HG03097 (cell line): ENCODE results near the gene TEX22.

ENCODE experiments used
- ATAC-seq: cut with Tn5 transposase; IDR thresholded peaks from one replicate; pipeline ENCODE4 v1.9.1; 2021; ENCODE audit not compliant: unreplicated experiment, low FRiP score

Gene TEX22

DNA sequence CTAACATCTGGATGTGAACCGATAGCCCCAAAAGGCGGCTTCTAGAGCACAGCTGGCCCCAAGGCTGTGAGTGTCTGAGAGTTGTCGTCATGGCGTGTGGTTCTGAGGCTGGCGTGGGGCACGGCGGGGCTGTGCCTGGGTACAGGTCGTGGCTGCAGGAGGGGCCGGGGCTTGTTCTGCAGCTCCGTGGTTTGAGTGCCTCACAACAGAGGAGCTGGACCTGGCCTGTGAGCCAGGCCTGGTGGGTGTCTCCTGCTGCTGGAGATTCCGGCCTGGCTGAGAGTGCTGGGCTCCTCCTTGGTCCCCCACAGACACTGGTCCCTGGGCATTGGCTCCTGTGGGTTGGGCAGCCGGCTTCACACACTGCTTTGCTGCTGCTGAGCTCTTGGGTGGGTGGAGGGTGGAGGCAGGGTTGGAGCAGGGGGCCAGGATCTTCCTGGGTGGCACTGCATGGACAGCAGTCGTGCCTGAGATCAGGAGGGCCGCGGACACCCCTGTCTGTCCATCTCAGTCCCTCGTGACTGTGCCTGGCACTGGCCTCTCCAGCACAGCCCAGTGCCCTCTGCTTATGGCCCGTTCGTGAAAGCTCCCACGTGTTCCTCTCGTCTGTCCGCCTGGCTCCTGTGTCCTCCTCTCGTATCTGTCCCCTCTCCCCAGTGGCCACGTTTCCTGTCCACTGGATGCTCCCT lies 31.8 kb upstream of the TEX22 start:
- ATAC-seq: no peak

DNA sequence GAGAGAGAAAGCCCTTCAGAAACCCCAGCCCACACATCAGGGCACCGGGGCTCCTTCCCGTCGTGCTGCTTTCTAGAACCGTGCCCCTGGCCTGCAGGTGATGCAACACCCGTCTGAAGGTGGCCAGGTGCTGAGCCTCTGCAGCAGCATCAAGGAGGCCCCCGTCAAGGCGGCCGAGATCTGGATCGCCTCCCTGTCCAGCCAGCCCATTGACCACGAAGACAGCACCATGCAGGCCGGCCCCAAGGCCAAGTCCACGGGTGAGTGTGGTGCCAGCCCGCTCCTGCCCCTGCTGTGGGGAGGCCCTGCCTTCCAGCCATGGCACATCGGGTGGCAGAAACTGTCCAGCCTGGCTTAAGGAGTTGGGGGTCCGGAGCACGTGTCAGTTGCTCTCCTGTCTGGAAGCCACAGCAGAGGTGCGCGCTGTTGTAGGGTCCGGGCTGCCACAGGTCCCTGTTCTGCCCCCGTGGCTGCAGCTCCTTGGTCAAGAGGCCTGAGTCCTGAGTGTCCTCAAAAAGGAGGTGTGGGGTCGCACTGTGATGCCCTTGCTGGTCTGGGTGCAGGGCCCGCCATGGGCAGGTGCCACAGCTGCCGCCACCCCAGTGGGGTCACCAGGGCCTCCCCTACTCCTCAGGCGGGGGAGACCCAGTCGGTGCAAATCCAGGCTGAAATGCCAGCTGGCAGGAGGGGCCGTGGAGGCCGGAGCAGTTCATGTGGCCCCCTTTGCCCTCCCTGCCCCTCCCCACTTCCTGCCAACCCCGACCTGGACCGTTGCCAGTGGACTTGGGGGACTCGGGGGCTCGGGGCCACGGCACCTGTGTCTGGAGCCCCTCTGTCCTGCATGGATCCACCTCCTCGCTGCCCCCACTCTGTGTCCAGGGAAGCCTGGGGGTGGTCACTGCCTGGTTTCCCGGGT lies 31.0 kb upstream of the TEX22 start:
- ATAC-seq: no peak

DNA sequence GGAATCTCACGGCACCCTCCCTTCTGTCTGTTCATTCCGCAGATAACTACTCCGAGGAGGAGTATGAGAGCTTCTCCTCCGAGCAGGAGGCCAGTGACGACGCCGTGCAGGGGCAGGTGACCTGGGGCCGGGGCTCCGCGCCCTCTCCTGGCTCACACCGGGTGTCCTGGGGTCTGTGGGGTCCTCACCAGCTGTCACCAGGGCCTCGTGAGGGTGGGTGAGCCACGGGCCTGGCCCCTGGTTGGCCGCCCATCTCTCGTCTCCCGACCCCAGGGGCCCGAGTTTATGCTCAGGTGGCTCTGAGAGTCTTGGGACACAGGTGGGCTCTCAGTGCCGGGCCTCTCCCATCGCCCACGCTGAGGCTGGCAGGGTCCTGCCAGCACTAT lies 30.3 kb upstream of the TEX22 start:
- no peak for ATAC-seq

DNA sequence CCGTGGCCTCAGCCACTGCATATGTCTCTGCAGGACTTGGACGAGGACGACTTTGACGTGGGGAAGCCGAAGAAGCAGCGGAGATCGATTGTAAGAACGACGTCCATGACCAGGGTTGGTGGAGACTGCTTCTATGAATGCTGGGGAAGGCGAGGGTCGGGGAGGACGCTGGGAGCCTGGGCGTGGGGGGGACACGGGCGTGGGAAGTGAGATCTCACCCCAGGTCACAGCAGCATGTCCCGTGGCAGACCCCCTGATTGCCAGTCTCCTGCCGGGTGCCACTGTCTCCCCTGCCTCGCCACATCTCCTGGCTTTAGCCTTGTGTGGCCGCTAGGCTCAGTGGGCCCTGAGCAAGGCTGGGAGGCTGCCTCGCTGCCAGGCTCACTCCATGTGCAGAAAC lies 29.9 kb upstream of the TEX22 start:
- no peak for ATAC-seq

DNA sequence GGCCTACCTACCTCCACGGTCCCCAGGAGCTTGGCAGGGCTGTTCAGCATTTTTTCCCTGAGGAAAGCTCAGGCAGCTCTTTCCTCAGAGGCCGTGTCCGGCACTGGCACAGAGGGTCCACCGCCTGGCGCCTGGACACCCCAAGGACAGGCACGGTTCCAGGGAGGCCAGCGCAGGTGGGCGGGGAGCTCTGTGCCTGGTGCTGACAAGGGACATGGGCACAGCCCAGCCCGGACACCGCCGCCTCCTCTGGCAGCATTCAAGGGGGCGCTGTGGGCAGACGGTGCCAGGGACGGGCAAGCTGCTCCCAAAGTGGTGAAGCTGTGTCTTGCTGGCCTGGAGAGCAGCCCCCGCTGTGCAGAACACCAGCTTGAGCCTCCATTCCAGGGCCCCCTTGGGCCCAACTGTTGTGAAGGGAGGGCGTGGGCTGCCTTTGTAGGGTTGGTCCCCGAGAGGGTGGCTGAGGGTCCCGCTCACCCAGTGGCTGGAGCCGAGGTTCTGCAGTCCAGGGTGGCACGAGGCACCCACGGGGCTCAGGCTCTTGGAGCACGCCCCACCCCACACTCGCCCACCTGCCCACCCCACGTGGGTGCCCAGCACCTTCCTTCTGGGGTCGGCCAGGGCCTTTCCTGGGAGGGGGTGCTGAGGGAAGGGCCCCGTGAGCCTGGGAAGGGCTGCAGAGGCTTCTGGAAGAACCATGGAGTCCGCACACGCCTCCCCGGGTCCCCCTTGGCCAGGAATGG lies 29.3 kb upstream of the TEX22 start:
- ATAC-seq: no peak

DNA sequence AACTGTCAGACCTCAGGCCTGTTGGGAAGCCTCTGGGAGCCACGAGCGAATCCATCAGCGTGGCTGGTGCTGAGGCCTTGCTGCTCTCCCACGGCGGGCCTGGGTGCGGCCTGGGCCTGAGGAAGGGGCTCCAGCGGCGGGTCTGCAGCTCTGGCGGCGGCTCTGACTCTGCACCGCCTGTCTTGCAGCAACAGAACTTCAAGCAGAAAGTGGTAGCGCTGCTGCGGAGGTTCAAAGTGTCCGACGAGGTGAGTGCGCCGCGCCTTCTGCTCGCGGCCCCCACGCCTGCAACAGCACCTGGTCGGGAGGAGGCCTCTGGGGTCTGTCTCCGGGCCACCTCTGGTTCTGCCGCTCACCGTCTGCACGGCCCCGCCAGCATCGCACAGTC lies 28.7 kb upstream of the TEX22 start:
- ATAC-seq: no peak

DNA sequence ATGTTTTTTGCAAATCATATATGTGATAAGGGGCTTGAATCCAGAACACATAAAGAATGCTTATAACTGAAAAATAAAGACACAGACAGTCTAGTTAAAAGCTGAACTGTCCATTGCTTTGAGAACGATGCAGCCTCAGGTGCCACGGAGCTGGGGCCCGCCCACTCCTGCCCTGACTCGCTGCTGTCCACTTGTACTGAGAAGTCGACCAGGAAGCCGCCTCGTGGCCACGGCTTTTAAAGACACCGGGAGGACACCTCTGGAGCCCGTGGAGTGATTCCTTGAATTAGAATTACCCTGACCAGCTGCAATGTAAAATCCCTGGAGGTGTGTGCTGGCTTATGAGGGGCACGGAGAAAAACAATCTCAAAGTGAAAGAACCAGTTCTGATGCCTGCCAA lies 23.9 kb upstream of the TEX22 start:
- ATAC-seq: no peak

DNA sequence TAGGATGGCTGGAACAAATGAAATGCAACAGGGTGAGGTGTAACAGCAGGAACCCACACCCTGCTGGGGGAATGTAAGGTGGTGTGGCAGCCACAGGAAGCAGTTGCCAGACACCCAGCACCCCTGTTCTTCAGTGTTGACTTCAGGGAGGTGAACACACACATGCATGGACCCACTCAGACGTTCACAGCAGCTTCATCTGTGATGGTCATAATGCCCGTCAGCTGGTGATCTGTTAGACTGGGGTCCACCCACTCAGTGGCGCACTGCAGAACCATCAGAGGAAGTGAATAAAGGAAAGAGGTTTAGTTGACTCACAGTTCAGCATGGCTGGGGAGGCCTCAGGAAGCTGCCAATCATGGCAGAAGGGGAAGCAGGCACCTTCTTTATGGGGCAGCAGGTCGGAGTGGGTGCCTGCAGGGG lies 22.7 kb upstream of the TEX22 start:
- no peak for ATAC-seq

DNA sequence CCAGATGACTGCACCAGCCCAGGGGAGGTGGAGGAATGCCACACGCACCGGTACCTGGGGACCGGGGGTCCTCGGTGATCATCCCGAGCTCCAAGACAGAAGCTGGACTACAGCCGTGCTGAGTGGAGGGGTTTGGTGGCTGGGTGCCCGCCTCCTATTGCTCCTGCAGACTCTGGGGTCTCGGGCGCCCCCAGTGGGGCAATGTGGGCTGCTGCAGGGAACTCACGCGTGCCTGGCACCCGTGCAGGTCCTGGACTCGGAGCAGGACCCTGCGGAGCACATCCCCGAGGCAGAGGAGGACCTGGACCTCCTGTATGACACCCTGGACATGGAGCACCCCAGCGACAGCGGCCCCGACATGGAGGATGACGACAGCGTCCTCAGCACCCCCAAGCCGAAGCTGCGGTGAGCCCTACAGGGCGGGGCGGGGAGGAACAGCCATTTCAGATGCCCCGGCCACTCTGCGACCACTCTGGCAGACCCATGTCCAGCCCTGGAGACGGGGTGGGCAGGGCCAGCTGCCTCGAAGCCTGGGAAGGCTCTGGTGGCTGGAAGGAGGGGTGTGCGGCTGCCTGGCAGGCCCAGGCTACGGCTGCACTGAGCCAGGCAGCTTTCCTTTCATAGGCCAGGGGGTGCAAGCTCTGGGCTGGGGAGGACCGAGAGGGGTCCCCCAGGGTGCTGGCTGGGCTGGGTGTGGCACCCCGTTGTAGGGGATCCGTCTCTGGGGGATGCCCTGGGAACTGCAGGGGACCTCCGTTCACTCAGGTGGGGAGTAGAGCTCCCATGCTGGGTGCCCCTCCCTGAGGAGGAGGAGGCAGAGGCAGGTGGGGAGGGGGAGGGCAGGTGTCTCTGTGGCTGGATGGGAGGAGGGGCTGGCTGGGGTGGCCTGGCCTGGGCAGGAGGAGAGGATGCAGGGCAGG lies 21.6 kb upstream of the TEX22 start:
- no peak for ATAC-seq

DNA sequence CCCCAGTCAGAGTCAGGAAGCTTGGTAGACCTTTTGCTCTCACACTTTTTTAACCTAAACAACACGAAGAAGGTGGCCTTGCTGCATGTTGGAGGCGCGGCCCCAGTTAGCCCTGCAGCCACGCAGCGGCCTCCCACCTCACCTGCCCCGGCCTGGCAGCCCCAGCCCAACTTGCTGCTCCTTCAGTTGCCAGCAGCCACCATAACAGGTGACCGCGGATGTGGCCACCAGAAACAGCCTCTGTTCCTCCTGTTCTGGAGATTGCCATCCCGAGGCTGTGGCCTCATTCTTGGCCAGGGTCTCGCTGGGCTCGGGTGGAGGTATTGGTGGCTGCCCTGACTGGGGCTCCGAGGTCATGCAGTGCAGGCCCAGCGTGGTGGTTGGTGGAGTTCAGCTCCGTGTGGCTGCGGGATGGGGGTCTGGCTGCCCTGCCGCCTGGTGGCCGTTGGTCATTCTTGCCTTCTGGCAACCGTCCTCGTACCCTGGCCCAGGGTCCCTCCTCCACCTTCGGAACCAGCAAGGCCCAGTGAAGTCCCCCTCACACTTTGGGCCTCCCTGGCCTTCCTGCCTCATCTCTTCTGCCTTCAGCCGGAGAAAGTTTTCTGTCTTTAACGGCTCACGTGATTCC lies 20.7 kb upstream of the TEX22 start:
- ATAC-seq: no peak

DNA sequence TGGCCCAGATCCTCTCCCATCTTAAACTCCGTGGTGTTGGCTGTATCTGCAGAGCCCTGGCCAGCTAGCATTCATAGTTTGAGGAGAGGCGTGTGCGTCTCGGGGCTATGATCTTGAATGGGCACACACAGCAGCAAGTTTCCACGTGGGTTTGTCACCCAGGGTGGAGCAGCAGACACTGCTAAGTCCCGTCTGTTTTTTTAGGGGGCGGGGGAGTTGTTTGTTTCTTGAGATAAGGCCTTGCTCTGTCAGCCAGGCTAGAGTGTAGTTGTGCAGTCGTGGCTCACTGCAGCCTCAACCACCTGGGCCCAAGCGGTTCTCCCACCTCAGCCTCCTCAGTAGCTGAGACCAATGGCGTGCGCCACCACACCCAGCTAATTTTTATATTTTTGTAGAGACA lies 20.1 kb upstream of the TEX22 start:
- ATAC-seq: no peak

DNA sequence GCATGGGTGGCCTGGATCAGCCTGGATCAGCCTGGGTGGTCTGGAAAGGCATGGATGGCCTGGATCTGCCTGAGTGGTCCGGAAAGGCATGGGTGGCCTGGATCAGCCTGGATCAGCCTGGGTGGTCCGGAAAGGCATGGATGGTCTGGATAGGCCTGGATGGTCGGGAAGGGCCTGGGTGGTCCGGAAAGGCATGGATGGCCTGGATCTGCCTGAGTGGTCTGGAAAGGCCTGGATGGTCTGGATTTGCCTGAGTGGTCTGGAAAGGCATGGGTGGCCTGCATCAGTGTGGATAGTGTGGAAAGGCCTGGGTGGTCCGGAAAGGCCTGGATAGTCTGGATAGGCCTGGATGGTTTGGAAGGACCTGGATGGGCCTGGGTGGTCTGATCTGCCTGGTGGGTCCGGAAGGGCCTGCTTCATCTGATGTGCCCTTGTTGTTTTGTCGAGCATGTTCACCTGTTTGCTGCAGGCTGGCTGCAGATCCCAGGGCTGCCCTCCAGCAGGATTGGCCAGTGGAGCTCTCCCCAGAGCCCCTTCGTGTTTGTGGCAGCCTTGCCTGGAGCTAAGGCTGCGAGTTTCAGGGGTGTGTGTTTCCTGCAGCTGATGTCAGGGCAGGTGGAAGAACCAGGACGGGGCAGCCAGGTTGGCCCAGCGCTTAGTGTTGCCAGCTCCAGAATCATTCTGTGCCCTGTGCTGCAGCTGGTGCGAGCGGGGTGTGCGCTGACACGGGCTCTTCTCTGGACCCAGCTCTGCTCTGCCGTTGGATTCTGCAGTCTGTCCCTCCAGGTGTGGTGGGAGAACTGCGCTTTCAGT lies 19.3 kb upstream of the TEX22 start:
- ATAC-seq: no peak

DNA sequence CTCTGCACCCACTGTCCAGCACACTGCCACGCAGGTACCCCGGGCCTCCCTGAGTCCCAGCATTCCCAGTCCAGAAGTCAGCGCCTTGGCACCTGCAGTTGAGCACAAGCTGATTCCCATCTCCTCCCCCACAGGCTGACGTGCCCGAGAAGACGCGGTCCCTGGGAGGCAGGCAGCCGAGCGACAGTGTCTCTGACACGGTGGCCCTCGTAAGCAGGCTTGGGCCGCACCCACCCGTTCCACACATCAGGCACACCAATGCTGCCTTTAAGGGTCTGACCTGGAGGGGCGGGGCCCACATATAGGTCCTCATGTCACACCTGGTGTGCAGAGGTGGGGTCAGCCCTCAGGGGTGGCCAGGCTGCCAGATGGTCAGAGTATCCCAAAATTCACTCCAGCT lies 18.4 kb upstream of the TEX22 start:
- no peak for ATAC-seq

DNA sequence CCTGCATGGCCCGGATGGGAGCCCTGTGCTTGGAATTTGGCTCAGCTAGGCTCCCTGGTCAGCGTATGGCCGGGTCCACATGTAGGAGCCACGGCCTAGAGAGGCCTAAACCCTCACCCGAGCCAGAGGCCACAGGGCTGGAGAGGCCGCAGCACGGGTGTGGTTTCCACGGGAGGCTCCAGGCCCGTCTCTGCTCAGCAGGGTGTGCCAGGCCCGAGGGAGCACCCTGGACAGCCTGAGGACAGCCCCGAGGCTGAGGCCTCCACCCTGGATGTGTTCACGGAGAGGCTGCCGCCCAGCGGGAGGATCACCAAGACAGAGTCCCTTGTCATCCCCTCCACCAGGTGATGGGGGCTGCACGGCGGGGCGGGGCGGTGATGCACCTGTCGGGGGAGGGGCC lies 17.6 kb upstream of the TEX22 start:
- ATAC-seq: no peak

DNA sequence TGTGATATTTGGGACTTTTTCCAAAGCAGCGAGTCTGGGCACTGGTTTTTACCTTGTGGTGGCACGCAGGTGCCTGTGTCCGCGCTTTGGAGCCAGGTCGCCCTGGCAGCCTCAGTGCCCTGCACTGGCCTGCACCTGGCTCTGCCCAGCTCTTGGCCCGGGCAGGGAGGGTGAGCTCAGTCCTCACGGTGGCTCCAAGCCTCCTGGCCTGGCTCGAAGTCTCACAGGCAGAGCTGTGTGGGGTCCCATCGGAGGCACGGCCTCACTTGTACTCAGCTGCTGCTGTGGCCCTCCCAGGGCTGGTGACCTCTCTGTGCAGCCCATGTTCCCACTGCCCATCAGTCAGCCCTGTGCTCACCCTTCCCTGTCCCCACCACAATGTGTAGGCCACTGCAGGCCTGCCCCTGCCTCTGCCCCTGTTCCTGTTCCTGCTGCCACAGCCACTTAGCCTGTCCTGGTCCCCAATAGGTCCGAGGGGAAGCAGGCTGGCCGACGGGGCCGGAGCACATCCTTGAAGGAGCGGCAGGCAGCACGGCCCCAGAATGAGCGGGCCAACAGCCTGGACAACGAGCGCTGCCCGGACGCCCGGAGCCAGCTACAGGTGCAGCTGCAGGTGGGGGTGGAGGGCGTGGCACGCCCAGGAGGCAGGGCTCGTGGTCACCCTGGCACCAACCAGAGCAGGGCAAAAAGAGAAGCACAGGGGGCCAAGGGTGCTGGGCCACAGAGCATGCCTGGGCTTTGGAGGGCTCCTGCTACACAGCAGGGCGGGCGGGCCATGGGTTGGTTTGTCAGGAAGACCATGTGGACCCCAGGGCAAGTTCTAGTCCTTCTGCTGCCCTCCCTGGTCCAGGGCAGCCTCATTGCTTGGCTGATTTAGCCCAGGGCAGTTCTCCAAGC lies 16.6 kb upstream of the TEX22 start:
- ATAC-seq: no peak

DNA sequence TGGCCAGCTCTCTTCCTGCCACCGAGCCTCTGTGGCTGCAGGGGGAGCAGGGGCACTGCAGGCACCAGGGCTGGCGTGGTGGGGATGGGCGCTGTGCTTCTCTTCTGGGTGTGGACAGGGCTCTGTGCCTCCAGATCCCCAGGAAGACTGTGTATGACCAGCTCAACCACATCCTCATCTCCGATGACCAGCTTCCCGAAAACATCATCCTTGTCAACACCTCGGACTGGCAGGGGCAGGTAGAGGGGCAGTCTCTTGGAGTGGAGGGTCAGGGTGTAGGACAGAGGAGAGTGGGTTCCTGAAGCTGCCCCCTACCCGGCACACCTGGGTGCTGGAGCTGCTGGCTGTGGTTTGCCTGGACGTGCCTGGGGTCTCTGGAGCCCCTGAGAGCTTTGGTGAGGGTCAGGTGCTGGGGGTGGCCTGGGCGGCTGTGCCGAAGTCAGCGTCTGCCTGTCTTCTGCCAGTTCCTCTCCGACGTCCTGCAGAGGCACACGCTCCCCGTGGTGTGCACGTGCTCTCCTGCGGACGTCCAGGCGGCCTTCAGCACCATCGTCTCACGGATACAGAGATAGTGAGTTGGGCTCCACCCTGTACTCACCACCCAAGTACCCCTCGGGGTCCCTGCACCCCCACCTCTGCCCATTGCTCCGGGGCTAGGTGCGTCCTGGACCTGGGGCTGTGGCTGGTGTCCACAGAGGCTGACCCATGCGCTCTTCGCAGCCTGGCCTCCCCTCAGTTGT lies 15.8 kb upstream of the TEX22 start:
- ATAC-seq: no peak

DNA sequence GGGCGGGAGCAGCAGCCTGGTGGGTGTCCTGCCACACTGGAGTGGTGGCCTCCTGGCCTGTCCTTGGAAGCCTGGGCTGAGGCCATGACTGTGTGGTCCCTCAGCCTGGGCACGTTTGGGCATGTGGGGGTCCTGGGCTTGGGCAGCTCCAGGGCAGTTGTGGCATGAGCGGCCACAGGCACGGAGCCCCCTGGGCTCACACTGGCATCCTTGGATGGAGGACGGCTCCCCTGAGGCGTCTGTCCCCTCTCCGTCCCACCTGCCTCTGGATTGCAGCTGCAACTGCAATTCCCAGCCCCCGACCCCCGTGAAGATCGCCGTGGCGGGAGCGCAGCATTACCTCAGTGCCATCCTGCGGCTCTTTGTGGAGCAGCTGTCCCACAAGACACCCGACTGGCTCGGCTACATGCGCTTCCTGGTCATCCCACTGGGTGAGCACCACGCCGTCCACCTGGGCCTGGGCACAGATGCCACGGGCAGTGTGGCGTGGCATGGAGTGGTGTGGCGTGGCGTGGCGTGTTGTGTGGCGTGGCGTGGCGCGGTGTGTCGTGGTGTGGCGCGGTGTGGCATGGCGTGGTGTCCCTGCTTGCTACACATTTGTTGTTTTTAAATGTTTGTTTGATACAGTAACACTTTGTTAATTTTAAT lies 15.1 kb upstream of the TEX22 start:
- ATAC-seq: no peak
